OCI-LY3 (cell line): ENCODE measurements around the gene NKX2-3.

ENCODE experiments used
- H2AFZ ChIP-seq: fragments of 200-600, 300-600 bp; shearing (Covaris generic); 2 replicates; pipeline ENCODE4 v1.6.0; 2014; ENCODE audit warnings: antibody characterized with exemption, low read depth, low read length
- H3K27ac ChIP-seq: fragments of 200-600, 300-600 bp; sonication (generic); 2 replicates; pipeline ENCODE4 v1.5.1; 2014; ENCODE audit warnings: mild to moderate bottlenecking, low read length, moderate library complexity, mixed read lengths
- H3K27me3 ChIP-seq: fragments of 200-600, 300-600 bp; sonication (generic); 2 replicates; pipeline ENCODE4 v1.6.1; 2014; ENCODE audit warnings: low read depth, low read length, mixed read lengths
- H3K36me3 ChIP-seq: fragments of 200-600, 300-600 bp; sonication (generic); replicated peaks from 2 replicates; pipeline ENCODE3; 2014; ENCODE audit warnings: low read depth, low read length, mixed read lengths
- H3K4me1 ChIP-seq: fragments of 300-600, 200-600 bp; sonication (generic); 2 replicates; pipeline ENCODE4 v1.6.1; 2014; ENCODE audit warnings: low read length, mixed read lengths
- H3K4me2 ChIP-seq: fragments of 200-600, 300-600 bp; sonication (generic); 2 replicates; pipeline ENCODE4 v1.6.1; 2014; ENCODE audit warnings: low read length, mixed read lengths
- H3K4me3 ChIP-seq: fragments of 300-600, 200-600 bp; sonication (generic); 2 replicates; pipeline ENCODE4 v1.5.1; 2014; ENCODE audit warnings: antibody characterized with exemption, mild to moderate bottlenecking, low read length, moderate library complexity
- H3K79me2 ChIP-seq: fragments of 300-600, 200-600 bp; shearing (Covaris generic); 2 replicates; pipeline ENCODE4 v1.6.1; 2014; ENCODE audit warnings: mild to moderate bottlenecking, low read length, mixed read lengths
- H3K9ac ChIP-seq: fragments of 300-600, 200-600 bp; shearing (Covaris generic); 2 replicates; pipeline ENCODE4 v1.6.0; 2014; ENCODE audit warnings: mild to moderate bottlenecking, low read length, moderate library complexity
- H3K9me3 ChIP-seq: fragments of 200-600, 300-600 bp; shearing (Covaris generic); 2 replicates; pipeline ENCODE4 v1.6.1; 2014; ENCODE audit warnings: low read length, mixed read lengths; ENCODE audit not compliant: insufficient read depth
- H4K20me1 ChIP-seq: fragments of 200-600, 300-600 bp; sonication (generic); 2 replicates; pipeline ENCODE4 v1.6.1; 2016; ENCODE audit warnings: low read length, mixed read lengths; ENCODE audit not compliant: insufficient read depth
- CTCF ChIP-seq: fragments of 200-600, 300-600 bp; sonication (generic); IDR thresholded peaks from 2 replicates; pipeline ENCODE4 v1.5.1; 2014; ENCODE audit warnings: antibody characterized with exemption, low read length, low read depth
- EZH2phosphoT487 ChIP-seq: fragments of 200-600 bp; shearing (Covaris generic); IDR thresholded peaks from 2 replicates; pipeline ENCODE4 v1.6.1; 2018; ENCODE audit warnings: antibody characterized with exemption, mixed run types, low read depth

Gene NKX2-3

GRCh38 chr10:99557044-99557443 lies 24.3 kb downstream of the NKX2-3 start:
- Histone ChIP-seq H3K9ac (no peak overlapping the region), H3K27ac (no peak overlapping the region), H3K4me1 (peaks cover 12% of the 10 kb centered on the region), H3K4me3 (no peak overlapping the region), H3K27me3 (peaks cover 2% of the 10 kb centered on the region; the same call in 1 of the 2 replicates), H3K9me3 (no peaks in the 10 kb centered on the region), H4K20me1 (no peaks in the 10 kb centered on the region), H3K79me2 (no peaks in the 10 kb centered on the region), H3K4me2 (no peak overlapping the region), H2AFZ (no peak overlapping the region), H3K36me3 (no peaks in the 10 kb centered on the region)
- TF ChIP-seq EZH2phosphoT487 (no peak), CTCF (no peak)

- no peak overlapping the region for H3K4me2 ChIP-seq
- no peaks in the 10 kb centered on the region for H4K20me1 ChIP-seq
- H3K9ac ChIP-seq, result no peak overlapping the region
- TF ChIP-seq CTCF, result no peak
- no peak for TF ChIP-seq EZH2phosphoT487
- no peak overlapping the region for H3K4me3 ChIP-seq
- H3K9me3 ChIP-seq, result no peaks in the 10 kb centered on the region
- no peaks in the 10 kb centered on the region for H3K36me3 ChIP-seq
- H3K4me1 ChIP-seq, result peaks cover 23% of the 10 kb centered on the region
- H3K27me3 ChIP-seq, result no peaks in the 10 kb centered on the region
- no peaks in the 10 kb centered on the region for H3K79me2 ChIP-seq
- no peak overlapping the region for H3K27ac ChIP-seq
- H2AFZ ChIP-seq, result no peak overlapping the region
Measured at GRCh38 chr10:99558708-99559107, 26.0 kb downstream of the NKX2-3 start.

GRCh38 chr10:99560277-99561126 lies 27.8 kb downstream of the NKX2-3 start:
- no peaks in the 10 kb centered on the region for H4K20me1 ChIP-seq
- H3K4me2 ChIP-seq, result no peak overlapping the region
- no peaks in the 10 kb centered on the region for H3K27me3 ChIP-seq
- H3K4me3 ChIP-seq, result no peak overlapping the region
- H3K9me3 ChIP-seq, result no peaks in the 10 kb centered on the region
- peaks cover 22% of the 10 kb centered on the region for H3K4me1 ChIP-seq
- no peaks in the 10 kb centered on the region for H3K36me3 ChIP-seq
- peak; percentile 85 for TF ChIP-seq CTCF
- no peak for TF ChIP-seq EZH2phosphoT487
- no peak overlapping the region for H3K9ac ChIP-seq
- no peaks in the 10 kb centered on the region for H3K79me2 ChIP-seq
- no peak overlapping the region for H2AFZ ChIP-seq
- no peak overlapping the region for H3K27ac ChIP-seq

- Histone ChIP-seq H3K36me3 (no peaks in the 10 kb centered on the region), H3K4me1 (peaks cover 11% of the 10 kb centered on the region), H3K9ac (no peak overlapping the region), H3K9me3 (no peaks in the 10 kb centered on the region), H3K79me2 (no peaks in the 10 kb centered on the region), H3K27ac (no peak overlapping the region), H4K20me1 (no peaks in the 10 kb centered on the region), H3K4me3 (no peak overlapping the region), H3K4me2 (peak overlapping the region; percentile 32; the same call in 1 of the 2 replicates), H2AFZ (no peak overlapping the region), H3K27me3 (no peaks in the 10 kb centered on the region)
- TF ChIP-seq CTCF (no peak), EZH2phosphoT487 (no peak)
Measured at GRCh38 chr10:99562631-99563030, 29.9 kb downstream of the NKX2-3 start.
